Activated naive CD8-positive, alpha-beta T cell treated with anti-CD3 and anti-CD28 coated beads, Interleukin-2, amount 10 ng/mL, durations not matched to agents 7 days and 5 days (primary cell): ENCODE data around the gene ADAM17. TPM values are rescaled to one million over a fixed set of nuclear protein-coding genes. Genes with fewer than 3 reads are reported as not detected.
"Not testable (repeated sequence)": the region's sequence is repeated elsewhere in the genome, so short reads cannot be mapped to it uniquely, and the experiment has no call there.

Source experiments
- ATAC-seq: fragments of 150-1000 bp; cut with Tn5 transposase; one replicate; pipeline ENCODE4 v1.10.0; 2021; ENCODE audit warnings: low read depth, moderate library complexity
- POLR2A ChIA-PET: fragments of 350-600 bp; sonication (Branson Sonifier 250); formaldehyde crosslinking; loops from one replicate; lab custom pipeline; 2021; ENCODE audit warnings: antibody characterized with exemption; lab: Charles Lee
- DNase-seq: peaks from one replicate; pipeline ENCODE4 v3.0.0; 2021
- H3K27ac Mint-ChIP-seq: one replicate; pipeline ENCODE4 v1.8.0; 2022; ENCODE audit warnings: mild to moderate bottlenecking, mixed read lengths
- H3K27me3 Mint-ChIP-seq: one replicate; pipeline ENCODE4 v1.8.0; 2022; ENCODE audit warnings: mild to moderate bottlenecking, moderate library complexity, mixed read lengths
- H3K36me3 Mint-ChIP-seq: one replicate; pipeline ENCODE4 v1.8.0; 2021; ENCODE audit warnings: mild to moderate bottlenecking, mixed read lengths
- H3K4me1 Mint-ChIP-seq: one replicate; pipeline ENCODE4 v1.8.0; 2021; ENCODE audit warnings: mixed read lengths
- H3K4me3 Mint-ChIP-seq: one replicate; pipeline ENCODE4 v1.8.0; 2022; ENCODE audit warnings: mild to moderate bottlenecking, moderate library complexity, mixed read lengths
- H3K9me3 Mint-ChIP-seq: one replicate; pipeline ENCODE4 v1.8.0; 2021; ENCODE audit warnings: mixed read lengths
- total RNA-seq, 2 experiments: library from RNA; stranded (reverse); gene quantifications; one replicate each; pipeline ENCODE4 v1.2.3, GENCODE V29; 2021

Gene ADAM17
- total RNA-seq, 2 experiments from 2014 or later = 24.7 to 25.3 TPM

DNA sequence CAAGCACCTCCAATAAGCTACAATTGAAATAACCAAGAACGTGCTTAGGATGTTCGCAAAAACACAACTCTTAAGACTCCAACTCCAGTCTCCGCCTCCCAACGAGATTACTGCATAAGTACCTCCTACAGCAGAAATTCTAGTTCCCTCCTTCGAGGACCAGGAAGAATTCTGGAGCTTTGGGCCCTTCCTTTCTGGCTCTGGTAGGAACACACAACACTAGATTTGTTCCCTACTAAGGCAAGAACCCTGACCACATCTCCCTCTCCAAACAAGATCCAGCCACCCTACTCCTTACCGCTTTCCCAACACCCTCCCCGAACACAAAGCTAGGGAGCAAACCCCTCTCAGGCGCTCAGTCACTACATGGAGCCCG is 721 bp downstream of the ADAM17 start:
- H3K4me3 Mint-ChIP-seq = peak overlapping the region; percentile 97
- POLR2A ChIA-PET = interaction anchor here (0.8 to 3.1 kb wide), 15 partner anchors 9 to 288 kb away, joined by 3 to 38 read pairs (median 6); partner anchors contain the start of genes IAH1, TAF1B and YWHAQ
- no peaks in the 10 kb centered on the region for H3K9me3 Mint-ChIP-seq
- DNase-seq (no peak), ATAC-seq (peak; percentile 17)
- H3K4me1 Mint-ChIP-seq = peaks cover 41% of the 10 kb centered on the region
- no peaks in the 10 kb centered on the region for H3K27me3 Mint-ChIP-seq
- H3K27ac Mint-ChIP-seq = peak overlapping the region; percentile 89
- peaks cover 13% of the 10 kb centered on the region for H3K36me3 Mint-ChIP-seq

DNA sequence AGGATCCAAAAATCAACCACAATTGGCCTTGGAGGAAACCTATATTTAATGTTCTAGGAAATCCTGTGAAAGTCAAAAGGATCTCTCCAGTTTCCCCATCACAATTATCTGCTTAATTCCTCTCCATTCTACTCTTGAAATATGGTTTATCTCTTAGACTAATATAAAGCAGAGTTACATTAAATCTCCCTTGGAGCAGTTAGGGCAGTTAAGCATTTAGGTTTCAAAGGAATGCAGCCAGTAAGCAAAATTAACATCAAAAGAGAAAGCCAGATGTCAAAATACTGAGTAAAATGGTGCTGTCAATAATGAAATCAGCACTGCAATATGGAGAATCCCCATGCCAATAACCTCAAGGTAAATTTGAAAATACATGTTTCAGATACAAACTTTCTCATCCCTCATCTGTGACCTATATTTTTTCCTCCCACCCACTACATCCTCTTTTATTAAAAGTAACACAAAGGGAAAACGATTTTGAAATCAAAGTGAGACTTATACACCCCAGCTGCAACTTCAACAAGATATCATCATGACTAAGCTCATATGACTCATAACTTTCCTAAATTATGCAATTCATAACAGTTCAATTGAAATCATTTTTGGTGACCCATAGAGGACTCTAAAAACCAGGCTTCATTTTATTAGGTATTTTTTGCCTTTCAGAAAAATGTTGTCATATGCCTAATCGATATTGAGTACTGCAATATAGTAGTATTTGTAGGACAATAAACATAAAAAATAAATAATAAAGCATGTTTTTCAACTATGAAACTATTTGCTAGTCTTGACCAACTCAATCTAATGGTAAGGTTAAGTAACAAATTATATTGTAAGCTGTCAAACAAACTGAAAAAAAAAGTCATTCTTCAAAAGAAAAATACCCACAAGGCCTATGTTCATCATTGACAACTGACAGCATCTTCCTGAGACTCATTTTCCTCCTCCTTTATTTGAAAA is 3.1 kb downstream of the ADAM17 start:
- no peak for DNase-seq
- Mint-ChIP-seq H3K27ac (peak overlapping the region; percentile 54), H3K4me1 (peaks cover 48% of the 10 kb centered on the region), H3K27me3 (no peaks in the 10 kb centered on the region), H3K9me3 (no peaks in the 10 kb centered on the region), H3K36me3 (peaks cover 4% of the 10 kb centered on the region), H3K4me3 (peak overlapping the region; percentile 37)
- POLR2A ChIA-PET = interaction anchor here (1.2 kb wide), 1 partner anchor 130 kb away, joined by 8 read pairs; the partner anchor contains the start of genes CPSF3 and ITGB1BP1
- ATAC-seq = no peak

DNA sequence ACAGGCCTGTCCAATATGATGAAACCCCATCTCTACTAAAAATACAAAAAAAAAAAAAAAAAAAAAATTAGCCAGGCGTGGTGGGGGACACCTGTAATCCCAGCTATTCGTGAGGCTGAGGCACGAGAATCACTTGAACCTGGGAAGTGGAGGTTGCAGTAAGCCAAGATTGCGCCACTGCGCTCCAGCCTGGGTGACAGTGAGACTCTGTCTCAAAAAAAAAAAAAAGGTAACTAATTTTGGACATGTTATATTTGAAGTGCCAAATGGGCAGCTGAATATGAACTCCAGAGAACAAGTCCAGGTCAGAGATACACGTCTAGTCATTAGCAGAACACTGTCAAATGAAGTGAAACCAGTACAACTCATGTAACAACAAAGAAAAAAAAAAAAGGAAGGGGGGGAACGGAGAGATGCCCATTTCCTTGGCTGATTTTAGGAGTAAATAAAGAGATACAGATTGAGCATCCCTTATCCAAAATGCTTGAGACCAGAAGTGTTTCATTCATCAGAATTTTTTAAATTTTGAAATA is 4.7 kb downstream of the ADAM17 start:
- POLR2A ChIA-PET, H3K4me3 Mint-ChIP-seq: not testable (repeated sequence)

DNA sequence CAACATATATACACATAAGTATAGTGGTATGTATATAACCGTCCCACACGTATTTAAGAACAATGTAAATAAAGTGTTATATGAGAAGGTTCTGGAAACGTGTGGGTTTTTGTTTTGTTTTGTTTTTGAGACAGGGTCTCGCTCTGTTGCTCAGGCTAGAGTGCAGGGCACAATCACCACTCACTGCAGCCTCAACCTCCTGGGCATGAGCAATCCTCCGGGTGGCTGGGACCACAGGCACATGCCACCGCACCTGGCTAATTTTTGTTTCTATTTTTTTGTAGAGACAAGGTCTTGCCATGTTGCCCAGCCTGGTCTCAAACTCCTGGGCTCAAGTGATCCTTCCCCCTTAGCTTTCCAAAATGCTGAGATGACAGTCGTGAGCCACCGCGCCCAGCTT is 6.2 kb downstream of the ADAM17 start:
- no peak for ATAC-seq
- peaks cover 8% of the 10 kb centered on the region for H3K36me3 Mint-ChIP-seq
- no peak overlapping the region for H3K4me3 Mint-ChIP-seq
- peaks cover 51% of the 10 kb centered on the region for H3K4me1 Mint-ChIP-seq
- no peak for DNase-seq
- no peaks in the 10 kb centered on the region for H3K27me3 Mint-ChIP-seq
- no peak overlapping the region for H3K27ac Mint-ChIP-seq
- no peaks in the 10 kb centered on the region for H3K9me3 Mint-ChIP-seq
- POLR2A ChIA-PET = no interaction called here

More for the DNA sequence above, 4.7 kb downstream of the ADAM17 start:
- not testable (repeated sequence) for H3K27me3 Mint-ChIP-seq, H3K36me3 Mint-ChIP-seq, DNase-seq, ATAC-seq, H3K27ac Mint-ChIP-seq, H3K9me3 Mint-ChIP-seq
- H3K4me1 Mint-ChIP-seq = peaks cover 50% of the 10 kb centered on the region

DNA sequence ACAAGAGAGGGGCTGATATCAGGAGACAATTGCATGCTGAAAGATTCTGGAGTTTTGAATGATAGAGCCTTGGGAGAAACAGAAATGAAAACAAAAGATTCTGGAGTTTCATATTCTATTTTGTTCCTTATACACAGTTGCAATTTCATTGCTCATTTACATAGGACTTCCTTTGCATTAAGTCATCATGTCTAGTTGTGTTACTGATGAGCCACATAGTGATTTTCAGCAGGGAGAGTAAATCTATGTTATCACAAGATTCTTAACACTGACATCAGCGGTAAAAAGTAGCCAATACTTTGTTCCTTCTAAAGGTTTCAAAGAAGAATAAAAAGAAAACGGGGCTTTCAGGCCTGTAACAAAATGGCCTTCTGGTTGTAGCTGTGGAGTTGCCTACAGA is 7.1 kb downstream of the ADAM17 start:
- ATAC-seq (peak; percentile 70), DNase-seq (no peak)
- peaks cover 10% of the 10 kb centered on the region for H3K36me3 Mint-ChIP-seq
- POLR2A ChIA-PET = interaction anchor here (0.6 to 0.7 kb wide), 2 partner anchors 127 to 409 kb away, joined by 3 to 4 read pairs; no protein-coding TSS in a partner anchor
- peak overlapping the region; percentile 76 for H3K4me3 Mint-ChIP-seq
- no peaks in the 10 kb centered on the region for H3K27me3 Mint-ChIP-seq
- peak overlapping the region; percentile 84 for H3K27ac Mint-ChIP-seq
- H3K9me3 Mint-ChIP-seq = no peaks in the 10 kb centered on the region
- peaks cover 51% of the 10 kb centered on the region for H3K4me1 Mint-ChIP-seq

DNA sequence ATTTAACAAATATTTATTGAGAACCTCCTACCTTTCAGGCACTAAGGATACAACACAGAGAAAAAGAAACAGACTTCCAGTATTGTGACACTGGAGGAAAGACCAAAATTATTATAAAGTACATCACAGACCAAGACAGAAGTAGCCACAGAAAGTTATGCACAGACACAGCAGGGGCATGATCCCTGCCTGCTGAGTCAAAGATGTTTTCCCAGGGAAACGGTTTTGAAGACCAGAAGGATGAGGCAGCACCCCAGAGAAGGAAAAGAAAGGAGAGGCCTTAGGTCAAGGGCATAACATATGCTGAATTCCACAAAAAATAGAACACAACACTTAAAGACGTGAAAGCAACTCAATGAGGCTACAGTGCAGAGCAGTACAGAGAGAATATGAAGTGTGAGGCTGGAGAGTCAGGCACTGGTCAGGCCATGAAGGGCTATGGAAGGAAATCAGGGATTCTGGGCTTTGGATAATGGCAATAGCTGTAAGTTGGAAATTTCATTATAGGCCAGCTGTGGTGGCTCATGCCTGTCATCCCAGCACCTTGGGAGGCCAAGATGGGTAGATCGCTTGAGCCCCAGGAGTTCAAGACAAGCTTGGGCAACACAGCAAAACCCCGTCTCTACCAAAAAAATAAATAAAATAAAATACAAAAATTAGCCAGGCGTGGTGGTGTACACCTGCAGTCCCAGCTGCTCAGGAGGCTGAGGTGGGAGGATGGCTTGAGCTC is 8.2 kb downstream of the ADAM17 start:
- peaks cover 51% of the 10 kb centered on the region for H3K4me1 Mint-ChIP-seq
- ATAC-seq = no peak
- peak overlapping the region; percentile 7 for H3K4me3 Mint-ChIP-seq
- H3K36me3 Mint-ChIP-seq = peaks cover 12% of the 10 kb centered on the region
- H3K27me3 Mint-ChIP-seq = no peaks in the 10 kb centered on the region
- H3K27ac Mint-ChIP-seq = peak overlapping the region; percentile 84
- POLR2A ChIA-PET = interaction anchor here (0.7 kb wide), 1 partner anchor 126 kb away, joined by 4 read pairs; no protein-coding TSS in a partner anchor
- no peak for DNase-seq
- H3K9me3 Mint-ChIP-seq = no peaks in the 10 kb centered on the region

DNA sequence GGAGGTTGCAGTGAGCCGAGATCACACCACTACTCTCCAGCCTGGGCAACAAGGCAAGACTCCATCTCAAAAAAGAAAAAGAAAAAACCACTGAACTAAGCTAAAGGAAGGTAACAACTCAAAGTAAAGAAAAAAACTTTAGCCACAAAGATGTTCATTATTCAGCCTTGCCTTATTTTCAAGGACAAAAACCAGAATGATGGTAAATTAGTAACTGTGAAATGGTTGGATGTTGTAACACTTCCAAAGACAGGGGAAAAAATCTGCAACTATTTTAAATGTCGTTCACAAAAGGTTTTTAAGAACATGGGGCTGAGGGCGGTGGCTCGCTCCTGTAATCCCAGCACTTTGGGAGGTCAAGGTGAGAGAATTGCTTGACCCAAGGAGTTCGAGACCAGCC is 10.1 kb downstream of the ADAM17 start:
- Mint-ChIP-seq H3K27ac (no peak overlapping the region), H3K27me3 (no peaks in the 10 kb centered on the region), H3K4me1 (peaks cover 45% of the 10 kb centered on the region), H3K36me3 (peaks cover 16% of the 10 kb centered on the region), H3K9me3 (no peaks in the 10 kb centered on the region), H3K4me3 (no peak overlapping the region)
- no peak for ATAC-seq
- POLR2A ChIA-PET = interaction anchor here (1.8 kb wide), 1 partner anchor 10 kb away, joined by 8 read pairs; the partner anchor contains the start of gene ADAM17
- no peak for DNase-seq

DNA sequence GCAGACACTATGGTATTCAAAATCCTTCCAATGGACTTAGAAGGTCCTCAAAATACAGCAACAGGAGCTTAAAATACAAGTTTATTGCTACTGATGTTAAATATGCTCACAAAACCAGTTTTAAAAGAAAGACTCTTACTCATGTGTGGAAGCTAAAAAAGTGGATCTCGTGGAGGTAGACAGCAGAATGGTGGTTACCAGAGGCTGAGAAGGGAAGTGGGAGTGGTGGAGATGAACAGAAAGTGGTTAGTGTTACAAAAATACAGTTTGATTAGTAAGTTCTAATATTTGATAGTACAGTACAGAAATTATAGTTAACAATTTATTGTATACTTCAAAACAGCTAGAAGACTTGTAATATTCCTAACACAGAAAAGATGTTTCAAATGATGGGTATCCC is 12.1 kb downstream of the ADAM17 start:
- Mint-ChIP-seq H3K4me3 (peak overlapping the region; percentile 65), H3K4me1 (peaks cover 38% of the 10 kb centered on the region), H3K27ac (peak overlapping the region; percentile 13), H3K9me3 (no peaks in the 10 kb centered on the region), H3K27me3 (no peaks in the 10 kb centered on the region), H3K36me3 (peaks cover 16% of the 10 kb centered on the region)
- POLR2A ChIA-PET = interaction anchor here (0.6 to 1.3 kb wide), 4 partner anchors 10 to 74 kb away, joined by 3 to 4 read pairs (median 3); no protein-coding TSS in a partner anchor
- ATAC-seq = peak; percentile 62
- DNase-seq = no peak

DNA sequence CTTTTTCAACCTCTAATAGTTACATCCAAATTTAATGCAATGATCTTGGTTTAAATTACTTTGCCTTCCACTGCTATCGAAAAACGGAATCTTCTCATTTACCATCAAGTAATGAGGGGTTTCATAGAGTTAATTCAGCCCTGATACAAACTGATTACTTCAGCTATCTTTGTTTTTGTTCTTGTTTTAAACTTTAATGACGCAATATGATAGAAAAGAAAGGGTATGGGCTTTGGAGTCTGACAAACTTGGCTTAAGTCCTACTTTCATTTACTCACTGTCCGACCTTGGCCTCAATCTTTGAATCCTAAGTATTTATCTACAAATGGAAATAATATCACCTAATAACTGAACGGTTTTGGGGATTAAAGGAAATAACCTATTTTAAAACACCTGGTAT is 16.1 kb downstream of the ADAM17 start:
- DNase-seq (no peak), ATAC-seq (no peak)
- H3K27me3 Mint-ChIP-seq = no peaks in the 10 kb centered on the region
- H3K9me3 Mint-ChIP-seq = no peaks in the 10 kb centered on the region
- POLR2A ChIA-PET = interaction anchor here (1.7 kb wide), 1 partner anchor 27 kb away, joined by 5 read pairs; no protein-coding TSS in a partner anchor
- H3K36me3 Mint-ChIP-seq = peaks cover 15% of the 10 kb centered on the region
- no peak overlapping the region for H3K4me3 Mint-ChIP-seq
- H3K27ac Mint-ChIP-seq = no peak overlapping the region
- peaks cover 26% of the 10 kb centered on the region for H3K4me1 Mint-ChIP-seq

DNA sequence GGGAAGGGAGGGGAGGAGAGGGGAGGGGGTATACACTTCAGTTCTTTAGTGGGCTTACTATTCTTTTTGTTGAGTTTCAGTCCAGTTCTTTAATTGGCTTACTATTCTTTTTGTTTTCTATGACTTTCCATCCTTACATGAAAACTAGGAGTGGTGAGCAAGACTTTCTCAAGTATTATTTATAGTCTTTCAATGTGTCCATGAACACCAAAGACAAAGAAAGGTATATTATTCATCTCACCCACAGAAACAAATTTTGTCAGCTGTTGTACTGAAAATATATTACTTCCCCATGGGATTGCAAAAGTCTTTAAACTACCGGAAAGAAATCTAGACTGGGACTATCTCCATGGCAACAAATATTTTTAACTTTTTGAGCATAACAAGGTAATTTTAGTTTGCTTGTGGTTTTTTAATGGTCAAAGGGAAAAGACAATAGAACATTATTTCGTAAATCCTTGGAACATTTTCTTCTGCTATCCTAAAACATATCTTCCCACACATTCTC is 17.6 kb downstream of the ADAM17 start:
- DNase-seq = no peak
- no peak overlapping the region for H3K4me3 Mint-ChIP-seq
- POLR2A ChIA-PET = interaction anchor here (1.7 to 2.3 kb wide), 2 partner anchors 18 to 25 kb away, joined by 5 to 7 read pairs; partner anchors contain the start of gene ADAM17
- H3K27ac Mint-ChIP-seq = no peak overlapping the region
- peaks cover 21% of the 10 kb centered on the region for H3K4me1 Mint-ChIP-seq
- no peak for ATAC-seq
- no peaks in the 10 kb centered on the region for H3K27me3 Mint-ChIP-seq
- no peaks in the 10 kb centered on the region for H3K9me3 Mint-ChIP-seq
- peaks cover 11% of the 10 kb centered on the region for H3K36me3 Mint-ChIP-seq

DNA sequence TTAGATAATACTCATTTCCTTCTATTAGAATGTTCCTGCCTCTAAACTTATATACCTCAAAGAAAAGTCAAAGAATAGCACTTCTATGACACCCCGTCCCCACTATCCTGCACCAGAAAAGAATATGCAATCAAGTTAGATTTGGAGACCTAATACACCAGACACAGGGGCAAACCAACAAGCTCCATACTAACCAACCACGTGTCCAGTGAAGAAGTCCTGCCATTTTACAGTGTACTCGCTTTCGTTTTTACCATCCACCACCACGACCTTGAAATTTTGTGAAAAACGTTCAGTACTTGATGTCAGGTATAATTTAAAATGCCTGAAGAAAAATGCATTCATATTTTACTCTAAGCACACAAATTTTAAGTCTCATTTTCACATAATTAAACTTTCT is 19.1 kb downstream of the ADAM17 start:
- Mint-ChIP-seq H3K27ac (no peak overlapping the region), H3K27me3 (no peaks in the 10 kb centered on the region), H3K4me3 (no peak overlapping the region), H3K36me3 (peaks cover 14% of the 10 kb centered on the region), H3K4me1 (peaks cover 20% of the 10 kb centered on the region), H3K9me3 (no peaks in the 10 kb centered on the region)
- DNase-seq (no peak), ATAC-seq (no peak)
- POLR2A ChIA-PET = interaction anchor here (1.1 kb wide), 1 partner anchor 63 kb away, joined by 3 read pairs; no protein-coding TSS in a partner anchor

DNA sequence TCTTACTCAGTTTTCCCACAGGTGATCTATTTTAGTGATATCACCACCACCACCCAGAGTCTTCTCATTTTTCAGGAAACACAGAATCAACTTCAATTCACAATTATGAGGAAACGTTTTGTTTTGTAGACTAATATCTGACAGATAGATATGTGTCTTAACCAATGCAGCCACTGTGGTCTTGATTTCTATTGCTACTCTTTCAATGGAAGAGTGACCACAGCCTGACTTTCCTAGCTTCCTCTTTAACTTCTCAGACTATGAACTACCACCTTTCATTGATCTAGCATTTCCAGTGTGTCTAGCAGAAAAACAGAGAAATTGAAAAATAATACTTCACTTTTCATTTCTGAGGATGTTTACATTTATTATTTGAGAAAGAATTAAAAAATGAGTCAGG is 20.5 kb downstream of the ADAM17 start:
- H3K4me3 Mint-ChIP-seq = no peak overlapping the region
- ATAC-seq = no peak
- no peaks in the 10 kb centered on the region for H3K27me3 Mint-ChIP-seq
- H3K27ac Mint-ChIP-seq = no peak overlapping the region
- peaks cover 17% of the 10 kb centered on the region for H3K4me1 Mint-ChIP-seq
- POLR2A ChIA-PET = interaction anchor here (0.6 kb wide), 1 partner anchor 21 kb away, joined by 3 read pairs; the partner anchor contains the start of gene ADAM17
- DNase-seq = no peak
- no peaks in the 10 kb centered on the region for H3K9me3 Mint-ChIP-seq
- peaks cover 10% of the 10 kb centered on the region for H3K36me3 Mint-ChIP-seq
